NCI-H2196 (cell line): ENCODE data around the gene FLRT2.

Source experiments
- DNase-seq: peaks from one replicate; lab custom pipeline; 2025; ENCODE audit not compliant: unreplicated experiment; lab: John Stamatoyannopoulos, UW

Gene FLRT2

DNA sequence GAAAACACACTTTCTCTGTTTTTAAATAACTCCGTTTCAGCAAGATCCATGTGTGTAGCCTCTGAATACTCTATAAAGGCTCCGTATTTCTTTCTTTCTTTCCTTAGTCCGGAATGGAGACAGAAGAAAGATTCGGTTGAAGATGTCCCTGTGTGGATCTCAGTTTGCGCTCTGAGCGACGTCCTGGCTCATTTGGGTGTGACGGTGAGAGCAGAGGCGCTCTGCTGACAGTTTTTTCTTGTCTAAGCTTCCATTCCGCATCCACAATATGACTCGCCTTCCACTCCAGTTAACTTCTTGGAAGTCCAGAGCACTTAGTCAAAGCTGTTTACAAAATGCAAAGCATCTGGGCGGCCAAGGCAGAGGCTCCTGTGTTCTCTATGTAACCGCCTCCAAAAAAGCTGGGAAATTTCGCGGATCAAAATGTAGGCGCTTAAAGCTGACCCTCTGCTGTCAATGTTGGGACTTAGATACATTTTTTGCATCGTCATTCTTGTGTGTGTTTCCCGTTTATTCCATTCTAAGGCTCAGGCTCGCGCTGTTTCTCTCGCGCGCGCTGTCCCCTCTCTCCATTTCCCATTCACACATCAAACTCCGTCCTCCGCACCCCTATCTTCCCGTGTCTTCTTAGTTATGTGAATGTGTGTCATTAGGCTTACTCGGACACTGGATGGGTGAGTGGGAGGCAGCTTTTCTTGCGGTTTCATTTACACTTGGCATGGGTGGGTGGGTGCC, 880 bp upstream of the FLRT2 start:
- no peak for DNase-seq

DNA sequence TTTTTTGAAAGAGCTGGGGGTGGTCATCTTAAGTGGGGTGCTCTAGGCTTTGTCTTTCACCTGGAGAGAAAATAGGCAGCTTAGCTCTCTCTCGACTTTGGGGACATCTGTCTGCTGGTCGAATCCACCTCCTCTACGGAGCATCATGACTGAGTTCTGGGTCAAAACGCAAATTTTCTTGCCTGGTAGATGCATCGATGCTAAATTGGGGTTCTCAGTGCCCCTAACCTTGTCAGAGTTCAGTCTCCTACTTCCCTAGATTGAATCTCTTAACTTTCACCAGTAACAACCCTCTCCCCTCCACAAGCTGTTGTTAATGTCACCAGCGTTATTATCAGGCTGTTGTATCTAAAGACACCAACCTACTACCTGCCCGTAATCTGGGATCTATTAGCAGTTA, 682 bp downstream of the FLRT2 start:
- no peak for DNase-seq

DNA sequence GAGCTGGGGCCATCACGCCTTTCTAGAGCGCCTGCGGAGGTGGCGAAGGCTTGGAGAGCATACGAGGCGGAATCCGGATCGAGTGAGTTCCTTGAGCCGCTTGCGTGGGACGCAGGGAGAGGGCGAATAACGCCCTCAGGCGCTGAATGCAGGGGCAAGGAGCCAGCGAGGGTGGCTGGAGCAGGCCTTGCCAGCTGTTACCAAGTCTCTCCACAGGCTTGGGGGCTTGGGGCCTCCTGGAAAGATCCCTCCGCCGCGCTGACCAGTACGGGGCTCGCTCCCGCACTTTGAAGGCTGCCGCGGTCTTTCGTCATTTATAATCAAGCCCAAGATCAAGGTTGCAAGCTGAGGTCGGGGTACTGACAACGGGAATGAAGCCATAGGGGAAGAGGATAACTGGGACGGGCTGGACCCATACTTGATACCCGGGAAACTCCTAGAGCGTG, 1.2 kb downstream of the FLRT2 start:
- DNase-seq: no peak

DNA sequence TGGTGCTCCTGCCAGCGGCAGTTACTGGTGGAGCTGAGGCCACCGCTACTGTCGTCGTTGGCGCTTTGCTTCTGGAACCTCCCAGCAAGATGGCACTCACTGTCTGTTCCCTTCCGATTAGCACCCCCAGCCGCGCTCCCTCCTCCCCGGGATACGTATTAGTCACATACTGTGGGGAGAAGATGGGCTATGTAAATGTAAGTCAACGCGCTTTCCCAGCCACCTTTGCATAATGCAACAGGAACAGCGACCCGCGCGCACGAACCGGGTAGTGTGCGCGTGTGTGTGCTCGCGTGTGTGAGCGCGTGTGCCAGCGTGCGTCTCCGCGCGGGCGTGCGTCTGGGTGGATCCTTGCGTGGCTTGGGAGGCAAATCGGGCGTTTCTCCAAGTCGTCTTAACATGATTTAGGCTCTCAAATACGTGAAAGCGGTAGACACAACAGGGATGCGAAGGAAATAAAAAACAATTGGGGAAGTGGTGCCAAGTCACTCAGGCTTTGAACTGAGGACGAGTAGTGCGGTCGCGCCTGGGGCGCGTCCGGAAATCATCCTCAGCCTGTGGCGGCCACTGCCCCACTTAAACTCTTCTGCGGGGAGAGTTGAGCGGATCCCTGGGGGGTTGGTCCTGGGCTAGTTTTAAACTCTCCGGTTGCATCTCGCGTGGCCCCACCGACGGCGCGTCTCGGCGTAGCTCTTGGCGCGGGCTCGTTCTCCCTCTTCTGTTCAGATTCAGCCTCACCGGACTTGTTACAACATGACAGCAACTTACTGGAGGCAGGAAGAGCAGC, 1.8 kb downstream of the FLRT2 start:
- no peak for DNase-seq

DNA sequence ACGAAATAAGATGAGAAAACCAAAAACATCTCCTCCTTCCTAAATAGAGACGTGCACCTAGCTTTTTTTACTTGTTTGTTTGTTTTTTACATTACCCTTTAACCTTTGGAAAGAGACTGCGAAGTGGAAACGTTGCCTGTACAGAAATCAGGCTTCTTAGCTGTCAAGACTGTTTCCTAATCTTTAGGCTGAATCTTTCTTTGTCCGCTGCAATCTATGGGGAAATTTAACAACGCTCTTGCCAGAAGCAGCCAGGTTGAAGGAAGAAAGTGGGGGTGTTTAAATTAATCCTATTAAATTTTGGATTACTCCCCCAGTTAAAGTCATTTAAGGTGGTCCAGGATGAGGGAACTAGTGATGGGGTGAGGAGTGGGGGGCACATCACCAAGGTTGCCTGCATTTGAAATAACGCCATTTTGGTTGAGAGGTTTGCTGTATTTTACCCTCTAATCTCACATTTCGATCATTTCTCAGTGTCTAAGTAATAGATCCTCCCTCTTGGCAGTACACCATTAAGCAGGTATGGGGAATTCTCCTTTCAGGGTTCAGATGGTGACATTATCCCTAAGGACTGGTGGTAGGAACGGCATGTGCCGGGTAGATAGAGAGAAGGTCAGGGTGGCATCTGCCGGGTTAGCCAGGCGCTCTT, 2.6 kb downstream of the FLRT2 start:
- DNase-seq: no peak

DNA sequence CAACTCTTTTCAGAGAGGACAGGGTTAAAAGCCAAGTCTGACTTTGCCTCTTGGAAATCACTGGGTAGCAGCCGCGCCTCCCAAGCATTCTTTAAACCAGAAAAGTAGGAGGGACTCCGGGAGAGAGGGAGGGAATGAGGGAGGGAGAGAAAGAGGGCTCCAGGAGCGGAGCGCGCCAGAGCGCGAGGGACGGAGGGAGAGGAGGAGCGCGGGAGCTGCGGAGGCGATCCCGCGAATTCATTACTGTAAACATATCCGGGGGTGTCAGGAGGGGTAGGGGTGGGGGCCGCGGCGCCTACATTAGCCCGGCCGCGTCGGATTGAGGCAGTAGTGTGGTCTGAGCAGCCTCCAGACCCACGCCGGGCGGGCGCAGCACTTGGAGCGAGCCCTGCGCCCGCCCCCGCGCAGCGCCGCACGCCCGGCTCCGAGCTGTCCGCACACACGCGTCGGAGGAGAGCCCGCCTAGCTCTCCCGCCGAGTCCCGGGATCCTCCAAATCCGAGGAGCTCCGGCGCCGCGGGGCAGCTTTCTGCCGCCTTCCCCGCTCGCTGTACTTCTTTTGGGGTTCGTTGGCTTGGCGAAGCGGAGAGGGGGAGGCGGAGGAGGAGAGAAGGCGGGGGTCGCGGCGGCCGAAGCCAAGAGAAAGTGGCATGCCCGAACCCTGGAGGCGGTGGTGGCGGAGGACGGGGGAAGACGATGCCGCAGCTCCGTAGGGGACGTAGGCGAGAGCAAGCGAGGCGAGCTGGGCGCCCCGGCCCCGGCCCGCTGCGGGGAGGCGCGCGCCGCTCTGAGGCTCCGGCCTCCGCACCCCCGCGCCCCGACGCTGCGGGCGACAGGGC, 3.3 kb downstream of the FLRT2 start:
- DNase-seq: no peak

DNA sequence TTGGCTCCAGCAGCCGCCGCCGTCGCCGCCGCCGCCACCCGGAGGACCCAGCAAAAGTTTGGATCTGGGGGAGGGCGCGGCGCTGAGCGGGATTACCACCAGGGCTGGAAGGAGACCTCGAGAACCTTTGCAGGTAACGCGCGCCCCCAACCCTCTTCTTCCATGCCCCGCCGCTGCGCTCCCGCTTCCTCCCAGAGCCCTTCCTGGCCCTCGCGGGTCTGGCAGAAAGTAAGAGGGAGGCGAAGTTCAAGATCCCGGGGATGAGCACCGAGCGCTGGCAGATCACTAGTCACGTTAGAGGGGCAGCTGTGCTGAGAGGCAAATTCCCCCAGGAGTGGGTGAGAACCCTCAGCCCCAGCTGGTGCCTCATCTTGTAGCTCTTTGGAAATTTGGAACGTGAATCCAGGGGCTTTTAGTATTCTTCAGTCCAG, 3.9 kb downstream of the FLRT2 start:
- no peak for DNase-seq

DNA sequence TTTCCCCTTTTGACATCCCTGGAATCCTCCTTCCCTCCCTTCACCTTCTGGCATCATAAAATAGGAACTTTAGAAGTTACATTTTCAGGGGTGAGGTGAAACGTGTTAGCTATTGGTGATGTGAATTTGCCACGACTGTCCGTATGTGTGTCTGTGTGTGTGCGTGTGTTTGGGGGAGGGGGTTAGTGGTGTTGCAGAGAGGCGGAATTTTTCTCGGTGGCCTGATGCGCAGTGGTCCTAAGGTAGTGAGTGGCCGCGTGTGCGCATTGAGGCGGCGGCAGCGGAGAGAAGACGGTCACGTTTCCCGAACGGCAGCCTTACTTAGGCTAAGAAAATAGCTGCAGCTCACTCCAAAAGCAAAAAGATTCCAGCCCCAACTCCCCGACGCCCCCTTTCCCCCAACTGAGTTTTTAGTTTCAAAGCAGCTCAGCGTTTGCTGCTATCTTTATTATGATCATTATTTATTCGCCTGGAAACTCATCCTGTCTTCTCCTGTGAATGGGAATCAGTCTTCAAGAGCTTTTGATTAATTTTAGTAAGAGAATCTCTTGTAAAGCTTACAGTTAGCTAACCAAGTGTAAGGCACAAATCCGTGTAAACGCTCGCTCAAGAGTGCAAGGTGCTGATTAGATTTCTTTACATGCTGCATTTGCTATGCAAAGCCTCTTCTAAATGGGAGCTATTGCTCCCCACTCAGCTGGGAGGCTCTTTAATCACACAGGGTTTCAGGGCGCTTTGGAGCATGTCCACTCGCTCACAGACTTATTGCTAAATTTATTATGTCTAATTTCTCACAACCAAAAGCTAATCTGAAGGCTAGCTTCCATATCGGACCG, 4.7 kb downstream of the FLRT2 start:
- DNase-seq: no peak

DNA sequence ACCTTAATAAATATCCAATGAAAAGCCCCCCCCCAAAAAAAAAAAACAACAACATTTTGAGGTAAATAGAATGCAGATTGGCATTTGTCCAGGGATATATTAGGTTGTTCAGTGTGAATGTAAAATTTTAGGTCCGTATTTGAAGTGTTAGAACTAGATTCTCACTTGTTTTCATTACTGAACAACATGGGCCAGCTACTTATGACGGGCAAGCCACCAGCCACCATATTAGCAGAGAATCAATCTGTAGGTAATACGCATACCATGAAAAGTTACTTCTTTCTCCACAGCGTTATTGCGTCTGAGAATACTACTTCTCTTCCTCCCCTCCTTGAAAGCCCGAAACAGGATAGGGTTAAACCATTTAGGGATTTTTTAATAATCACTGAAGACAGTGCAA, 5.4 kb downstream of the FLRT2 start:
- DNase-seq: no peak

DNA sequence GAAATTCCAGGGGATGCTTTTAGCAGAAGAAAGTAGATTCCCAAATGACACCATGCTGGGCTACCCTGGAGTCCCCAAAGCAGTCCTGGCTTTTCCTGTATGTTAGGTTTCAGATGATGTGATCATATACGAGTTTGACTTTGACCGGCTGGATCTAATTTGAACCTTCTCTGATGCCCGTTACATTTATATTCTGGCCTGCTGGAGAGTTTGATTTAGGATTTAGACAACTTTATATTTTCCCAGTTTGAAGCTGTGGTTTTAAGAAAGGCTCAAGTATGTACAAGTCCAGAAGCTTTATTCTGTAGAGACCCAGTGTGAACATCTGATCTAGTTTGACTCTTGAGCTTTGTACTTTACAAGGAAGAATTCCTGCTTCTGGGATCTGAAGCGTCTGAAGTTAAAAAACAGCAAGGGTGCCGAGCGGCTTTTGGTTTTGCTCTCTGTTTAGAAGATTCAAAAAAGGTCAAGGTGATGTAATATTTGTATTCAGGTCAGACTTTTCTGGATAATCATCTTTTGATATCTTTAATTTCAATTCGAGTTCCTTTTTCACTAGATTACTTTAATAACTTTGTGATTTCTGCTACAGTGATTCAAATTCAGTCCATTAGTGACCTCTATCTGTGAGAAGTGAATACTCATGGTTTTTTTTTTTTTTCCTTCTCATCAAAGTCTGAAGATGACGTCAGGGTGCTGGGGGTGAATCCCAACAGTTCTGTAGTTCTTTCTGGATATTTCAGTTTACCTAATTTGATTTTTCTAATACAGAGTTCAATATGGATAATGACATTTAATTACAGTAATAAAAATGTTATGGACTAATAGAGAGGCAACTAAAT, 6.3 kb downstream of the FLRT2 start:
- DNase-seq: no peak

DNA sequence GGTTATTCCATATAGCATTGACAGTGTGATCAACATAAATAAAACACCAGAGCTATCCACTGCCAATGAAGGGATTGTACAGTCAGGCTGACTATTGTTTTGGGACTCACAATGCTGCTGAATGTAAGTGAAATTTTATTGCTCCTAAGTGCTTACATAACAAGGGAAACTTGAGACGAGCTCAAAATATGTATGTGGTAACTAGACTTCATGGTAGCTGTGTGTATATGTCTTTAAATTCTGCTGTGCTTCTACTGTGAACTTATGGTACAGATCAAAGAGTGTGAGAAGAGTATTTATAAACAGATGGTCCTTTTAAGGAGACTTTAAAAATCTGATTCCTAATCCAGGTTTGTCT, 6.9 kb downstream of the FLRT2 start:
- DNase-seq: no peak

DNA sequence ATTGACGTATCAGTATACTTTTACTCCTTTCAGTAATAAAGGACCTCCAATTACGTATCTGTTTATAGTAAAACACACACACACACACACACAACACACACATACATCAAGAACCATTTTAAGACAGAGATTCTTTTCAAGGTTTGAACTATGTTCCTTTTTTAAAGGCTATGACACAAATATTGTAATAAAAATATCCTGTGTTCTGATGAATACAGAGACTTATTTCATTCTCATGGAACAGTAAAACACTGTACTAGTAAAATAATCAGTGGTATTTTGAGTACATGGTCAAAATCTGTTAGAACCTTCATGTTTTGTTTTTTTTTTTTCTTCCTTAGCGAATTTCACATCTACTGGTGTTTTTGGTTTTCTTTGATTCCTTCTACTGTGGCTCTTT, 7.6 kb downstream of the FLRT2 start:
- DNase-seq: no peak

DNA sequence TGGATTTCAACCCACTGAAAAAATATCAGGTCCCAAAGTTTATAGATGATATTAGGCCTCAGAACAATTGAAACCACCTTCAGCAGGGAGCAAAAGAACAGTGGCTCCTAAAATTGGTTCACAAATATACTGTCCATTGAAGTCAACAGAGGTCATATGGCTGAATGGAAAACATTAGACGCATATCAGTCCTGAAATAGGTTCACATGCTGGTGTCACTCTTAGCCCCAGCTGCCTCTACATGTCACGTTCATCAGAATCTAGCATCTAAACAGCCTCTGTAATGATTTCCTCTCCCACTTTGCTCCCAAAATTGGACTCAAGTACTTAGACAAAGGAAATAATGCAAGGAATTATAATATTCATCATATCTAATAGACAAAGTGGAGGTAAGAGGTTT, 8.7 kb downstream of the FLRT2 start:
- DNase-seq: no peak

DNA sequence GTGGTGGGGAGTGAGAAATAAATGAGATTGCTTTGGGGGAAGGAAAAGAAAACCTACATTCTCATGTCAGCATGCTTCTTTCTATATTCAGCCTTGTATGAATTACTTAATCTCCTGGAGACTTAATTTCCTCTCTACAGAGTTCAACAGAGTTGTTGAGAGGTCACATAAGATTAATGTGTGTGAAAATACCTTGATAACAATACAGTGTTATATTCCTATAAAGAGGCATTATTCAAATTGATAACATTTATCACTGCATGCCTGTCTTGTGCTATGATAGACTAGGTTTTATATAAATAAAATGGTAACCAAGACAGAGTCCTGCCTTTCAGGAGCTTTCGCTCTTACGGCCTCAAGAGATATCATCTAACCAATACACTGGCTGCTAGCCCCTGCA, 9.6 kb downstream of the FLRT2 start:
- DNase-seq: no peak

DNA sequence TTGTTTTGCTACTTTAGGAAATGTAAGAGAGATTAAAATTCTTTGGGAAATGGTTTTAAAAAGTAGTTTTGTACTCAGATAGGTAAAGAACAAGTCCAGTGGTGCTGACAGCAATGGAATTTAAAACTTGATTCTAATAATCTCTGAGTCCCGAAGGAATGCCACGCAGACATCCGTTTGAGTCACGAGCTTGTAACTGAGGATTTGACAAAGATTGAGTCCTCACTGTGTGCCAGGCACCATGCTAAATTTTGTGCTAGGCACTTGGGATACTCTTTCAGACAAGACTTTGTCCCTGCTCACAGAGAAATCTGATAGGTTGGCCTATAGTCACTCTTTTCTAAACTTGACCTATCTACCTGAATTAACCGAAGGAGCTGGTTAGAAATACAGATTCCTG, 12.7 kb downstream of the FLRT2 start:
- DNase-seq: no peak

DNA sequence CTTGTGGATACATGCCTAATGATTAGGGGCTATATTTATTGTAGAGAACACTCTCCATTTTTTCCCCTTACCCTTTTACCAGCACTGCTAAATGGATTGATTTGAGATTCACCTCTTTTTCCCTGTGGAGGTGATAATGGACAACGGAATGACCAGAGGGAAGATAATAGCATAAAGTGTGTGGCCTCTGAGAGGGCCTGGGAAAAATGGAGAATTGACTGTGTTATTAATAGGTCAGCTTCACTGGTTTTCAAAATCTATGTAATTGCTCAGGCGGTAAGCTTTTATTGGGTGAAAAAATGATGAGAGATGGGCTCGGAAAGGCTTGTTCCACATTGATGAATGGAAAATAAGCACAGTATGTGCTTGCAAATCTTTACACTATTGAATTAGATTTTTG, 15.8 kb downstream of the FLRT2 start:
- no peak for DNase-seq

DNA sequence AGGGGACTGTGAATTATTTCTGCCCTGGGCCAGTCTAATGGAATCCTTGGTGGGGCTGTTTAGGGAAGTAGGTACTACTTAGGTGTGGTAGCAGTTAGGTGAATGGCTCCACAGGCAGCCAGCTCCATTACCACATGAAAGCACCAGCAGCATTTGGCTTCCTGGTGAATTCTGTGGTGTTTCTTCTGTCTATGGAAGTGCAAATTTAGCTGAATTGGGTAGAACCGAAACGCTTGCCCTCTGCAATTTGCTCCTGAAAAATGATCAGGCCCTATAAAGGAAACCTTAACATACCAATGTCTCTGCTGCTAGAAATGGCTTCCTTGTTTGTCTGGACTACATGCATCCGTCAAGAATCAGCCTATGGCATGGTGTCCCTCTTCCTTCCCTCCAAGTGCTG, 16.4 kb downstream of the FLRT2 start:
- no peak for DNase-seq

DNA sequence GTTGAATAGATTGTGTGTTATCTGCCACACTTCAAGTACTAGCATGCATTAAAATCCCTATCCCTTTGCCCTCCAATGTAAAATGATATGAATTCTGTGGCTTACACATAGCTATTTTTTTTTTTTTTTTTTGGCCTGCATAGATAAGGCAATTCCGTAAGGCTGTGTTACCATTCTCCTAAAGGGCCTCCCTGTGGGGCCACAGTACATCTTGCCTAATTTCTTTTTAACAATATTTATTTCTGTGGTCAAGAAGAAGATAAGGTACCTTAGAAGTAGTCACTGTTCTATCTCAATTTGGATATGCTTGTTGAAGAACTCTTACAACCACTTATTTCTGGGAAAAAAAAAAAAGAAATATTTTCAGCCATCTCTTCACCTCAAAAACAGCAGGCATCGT, 19.8 kb downstream of the FLRT2 start:
- no peak for DNase-seq

DNA sequence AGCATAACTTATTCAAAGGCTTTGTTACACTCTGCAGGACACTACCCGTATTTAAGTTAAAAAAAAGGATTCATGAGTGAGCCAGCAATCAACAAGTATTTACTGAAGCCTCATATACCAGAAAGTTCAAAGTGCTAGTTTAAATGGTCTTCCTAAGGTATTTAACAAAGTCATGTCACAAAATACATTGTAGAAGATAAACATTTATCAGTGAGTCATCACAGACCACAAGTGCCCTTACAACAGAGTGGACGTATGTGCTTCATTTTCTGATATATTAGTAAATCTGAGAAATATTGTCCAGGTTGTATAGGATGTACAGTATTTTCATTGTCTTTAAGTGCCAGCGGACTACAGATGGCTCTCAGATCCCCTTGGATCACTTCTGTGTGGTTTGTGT, 24.2 kb downstream of the FLRT2 start:
- DNase-seq: no peak

DNA sequence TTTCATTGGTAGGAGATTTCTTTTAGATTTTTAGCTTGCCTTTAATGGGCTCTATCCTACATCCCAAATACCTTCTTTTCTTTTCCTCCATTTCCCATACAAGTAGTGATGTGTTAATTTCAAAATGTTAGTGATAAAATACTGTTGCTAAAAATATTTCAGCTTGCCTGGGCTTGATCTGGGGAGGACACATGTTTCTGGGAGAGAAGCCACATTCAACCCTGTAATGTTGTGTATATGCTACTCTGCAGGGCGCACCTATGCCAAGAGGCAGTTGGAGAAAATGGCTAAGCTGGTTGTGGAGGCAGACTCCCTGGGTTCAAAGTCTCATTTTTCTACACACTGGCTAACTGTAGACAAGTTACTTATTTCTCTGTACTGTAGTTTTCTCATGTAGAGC, 26.3 kb downstream of the FLRT2 start:
- DNase-seq: no peak
